Posterior vena cava (tissue), 2 donors: ENCODE data around the gene GINS1. TPM values are rescaled to one million over a fixed set of nuclear protein-coding genes. Genes with fewer than 3 reads are reported as not detected.
"Not testable (repeated sequence)": the region's sequence is repeated elsewhere in the genome, so short reads cannot be mapped to it uniquely, and the experiment has no call there.

Source experiments
- DNase-seq: peaks from one replicate; pipeline ENCODE4 v3.0.0-alpha.2; 2020; ENCODE audit warnings: low spot score
- intact Hi-C, 2 donors: fragments of 100-400 bp; cut with DNase I; formaldehyde crosslinking; loops; one replicate each; pipeline versions ENCODE4 v1.14.1 to v1.14.2; 2022 to 2023
- total RNA-seq, 2 donors: library from RNA; stranded (reverse); fragmentation: NEBNext Ultra II Directional; extraction: Animal tissue kit (Norgen Biotek cat#: 25700); gene quantifications; one replicate each; pipeline ENCODE4 v1.2.1, GENCODE V29; 2021
- donor health status: DM: yes; HTN: yes; CAD: no.
- donor health status: DM: yes; HTN: yes; CAD: no.

The GINS1 gene
- total RNA-seq, 2 donors from 2014 or later: 0.69 to 0.81 TPM

GRCh38 chr20:25467441-25467840, 60.0 kb downstream of the GINS1 start:
- no peak for DNase-seq
- intact Hi-C loops: no loop called here

GRCh38 chr20:25468126-25469075, 60.9 kb downstream of the GINS1 start:
- intact Hi-C loops: no loop called here

GRCh38 chr20:25469558-25469957, 62.1 kb downstream of the GINS1 start:
- intact Hi-C loops: no loop called here
- DNase-seq: no peak

More at GRCh38 chr20:25468126-25469075, 60.9 kb downstream of the GINS1 start:
- no peak for DNase-seq

DNA sequence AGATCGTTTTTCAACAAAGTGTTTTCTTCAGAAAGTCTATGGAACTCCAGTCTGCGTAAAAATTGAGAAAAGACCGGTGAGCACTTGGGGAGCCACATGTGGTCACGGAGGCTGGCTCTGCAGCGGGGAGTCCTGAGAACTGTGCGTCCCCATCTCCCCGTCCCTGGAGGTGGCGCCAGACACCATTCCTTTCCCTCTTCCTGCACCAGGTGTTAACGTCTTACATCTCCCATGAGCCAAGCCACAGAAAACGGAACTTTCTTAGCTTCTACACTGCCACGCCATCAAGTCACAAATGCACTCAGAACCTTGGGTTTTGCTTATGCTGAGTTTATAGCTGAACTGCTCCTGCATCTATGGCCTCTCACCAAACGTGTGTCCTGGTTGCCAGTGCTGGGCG, 62.6 kb downstream of the GINS1 start:
- DNase-seq: no peak
- intact Hi-C loops: no loop called here

- intact Hi-C loops: no loop called here
- no peak for DNase-seq
These were observed 63.5 kb downstream of the GINS1 start for GRCh38 chr20:25471020-25471419.

- DNase-seq, intact Hi-C loops: not testable (repeated sequence)
These were observed 65.8 kb downstream of the GINS1 start for GRCh38 chr20:25473297-25473696.

GRCh38 chr20:25476106-25477013, 68.9 kb downstream of the GINS1 start:
- intact Hi-C loops: no loop called here
- DNase-seq: no peak

DNA sequence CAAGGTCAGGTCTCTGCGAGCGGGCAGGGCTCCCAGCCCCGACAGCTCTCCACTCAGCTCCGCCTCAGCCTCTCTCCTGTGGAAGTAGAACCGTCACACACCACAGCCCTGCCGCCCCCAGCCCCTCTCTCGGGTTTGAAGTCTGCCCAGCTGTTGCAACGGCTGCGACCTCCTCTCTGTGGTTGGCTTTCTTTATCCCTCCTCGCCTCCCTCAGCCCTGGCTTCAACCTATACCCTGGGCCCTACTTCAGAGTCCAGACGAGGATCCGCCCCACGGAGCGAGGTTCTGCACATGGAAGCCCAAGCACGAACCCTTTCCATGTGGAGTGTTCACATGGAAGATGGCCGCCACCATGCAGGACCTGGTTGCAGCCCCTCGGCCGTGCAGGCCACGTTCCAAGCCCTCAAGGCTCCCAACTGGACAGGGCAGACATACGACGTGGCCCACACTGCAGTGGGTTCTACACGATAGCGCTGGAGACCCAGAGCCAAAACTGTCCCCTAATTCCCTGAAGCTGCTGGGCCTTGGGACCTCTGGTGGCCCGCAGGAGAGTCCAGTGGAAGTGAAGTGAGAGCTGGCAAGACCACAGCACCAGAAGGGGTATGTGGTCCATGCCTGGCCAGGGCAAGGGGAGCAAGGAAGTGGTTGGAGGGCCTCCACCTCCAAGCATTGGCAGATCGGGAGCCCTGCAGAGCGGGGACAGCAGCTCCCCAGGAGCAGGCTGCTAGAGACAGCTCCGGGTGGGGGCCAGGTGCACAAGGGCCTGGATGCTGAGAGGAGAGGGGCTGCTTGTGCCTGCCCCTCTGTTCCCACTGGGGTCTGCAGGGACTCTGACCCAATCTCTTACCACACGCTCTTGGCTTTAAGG, 69.8 kb downstream of the GINS1 start:
- DNase-seq: no peak
- intact Hi-C loops: no loop called here

GRCh38 chr20:25478889-25479568, 71.6 kb downstream of the GINS1 start:
- intact Hi-C loops: no loop called here
- no peak for DNase-seq

- no peak for DNase-seq
- intact Hi-C loops: no loop called here
These were observed 72.2 kb downstream of the GINS1 start for GRCh38 chr20:25479638-25480037.

DNA sequence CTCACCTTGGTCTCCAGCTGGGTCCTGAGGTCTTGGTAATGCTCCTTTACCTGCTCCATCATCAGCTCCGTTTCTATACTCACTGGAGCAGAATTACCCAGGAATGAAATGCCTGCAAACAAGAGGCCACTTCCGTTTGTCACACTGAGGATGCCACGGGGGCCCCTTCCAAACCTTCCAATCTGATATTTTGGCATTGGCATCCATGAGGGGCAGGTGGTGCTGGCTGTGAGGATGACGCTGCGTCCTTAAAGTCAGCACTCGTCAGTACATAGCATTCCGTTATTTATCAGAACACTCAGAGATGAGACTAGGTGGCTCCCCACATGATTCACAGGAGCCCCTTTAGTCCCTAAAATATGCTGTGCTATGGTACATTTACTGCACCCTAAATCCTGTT, 72.7 kb downstream of the GINS1 start:
- intact Hi-C loops: no loop called here
- DNase-seq: no peak

- DNase-seq: no peak
- intact Hi-C loops: no loop called here
These were observed 73.3 kb downstream of the GINS1 start for GRCh38 chr20:25480797-25481196.

DNA sequence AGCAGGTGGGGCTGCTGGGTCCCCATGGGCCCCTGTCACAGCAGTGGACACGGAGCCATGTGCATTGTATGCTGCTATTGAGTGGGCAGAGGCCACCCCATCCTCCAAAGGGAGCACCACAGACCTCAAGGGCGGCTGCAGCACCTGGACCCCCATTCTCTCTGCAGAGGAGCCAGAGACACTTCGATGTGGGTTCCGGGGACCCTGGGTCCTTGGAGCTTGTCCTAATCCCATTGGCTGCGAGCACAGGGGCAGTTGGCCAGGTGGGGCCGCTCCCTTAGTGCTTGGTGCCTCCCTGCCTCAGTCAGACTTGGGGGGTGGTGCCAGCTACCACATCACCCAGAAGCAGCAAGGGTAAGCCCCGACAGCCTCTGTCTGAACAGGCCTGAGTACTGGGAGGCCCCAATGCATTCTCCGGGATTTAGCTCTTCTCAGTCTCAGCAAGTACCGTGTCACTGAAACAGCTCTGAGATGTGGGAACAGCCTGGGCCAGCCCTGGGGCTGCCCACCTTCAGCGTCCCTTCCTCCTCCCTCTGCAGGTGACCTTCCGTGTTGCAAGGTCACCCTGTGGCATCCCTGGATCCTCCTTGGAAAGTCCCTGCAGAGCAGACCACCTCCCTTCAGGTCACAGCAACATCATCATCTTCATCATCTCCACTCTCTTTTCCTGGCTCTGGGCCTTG, 73.9 kb downstream of the GINS1 start:
- no peak for DNase-seq
- intact Hi-C loops: no loop called here

DNA sequence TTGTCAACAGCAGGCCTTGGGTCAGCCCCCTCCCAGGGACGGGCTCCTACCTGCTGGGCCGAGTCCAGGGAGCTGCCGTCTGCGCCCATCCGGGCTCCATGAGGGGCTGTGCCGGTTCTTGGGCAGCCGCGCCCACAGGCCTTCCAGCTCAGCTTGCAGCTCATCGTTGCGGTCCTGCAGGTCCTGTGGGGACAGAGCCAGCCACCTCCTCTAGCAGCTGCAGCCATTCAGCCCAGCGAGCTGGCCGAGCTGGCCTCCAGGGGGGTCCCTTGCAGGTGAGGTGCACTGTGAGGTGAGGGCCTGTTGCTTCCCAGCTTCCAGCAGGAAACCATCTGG, 74.4 kb downstream of the GINS1 start:
- DNase-seq: no peak
- intact Hi-C loops: no loop called here

GRCh38 chr20:25483431-25484132, 76.1 kb downstream of the GINS1 start:
- no peak for DNase-seq
- intact Hi-C loops: no loop called here

DNA sequence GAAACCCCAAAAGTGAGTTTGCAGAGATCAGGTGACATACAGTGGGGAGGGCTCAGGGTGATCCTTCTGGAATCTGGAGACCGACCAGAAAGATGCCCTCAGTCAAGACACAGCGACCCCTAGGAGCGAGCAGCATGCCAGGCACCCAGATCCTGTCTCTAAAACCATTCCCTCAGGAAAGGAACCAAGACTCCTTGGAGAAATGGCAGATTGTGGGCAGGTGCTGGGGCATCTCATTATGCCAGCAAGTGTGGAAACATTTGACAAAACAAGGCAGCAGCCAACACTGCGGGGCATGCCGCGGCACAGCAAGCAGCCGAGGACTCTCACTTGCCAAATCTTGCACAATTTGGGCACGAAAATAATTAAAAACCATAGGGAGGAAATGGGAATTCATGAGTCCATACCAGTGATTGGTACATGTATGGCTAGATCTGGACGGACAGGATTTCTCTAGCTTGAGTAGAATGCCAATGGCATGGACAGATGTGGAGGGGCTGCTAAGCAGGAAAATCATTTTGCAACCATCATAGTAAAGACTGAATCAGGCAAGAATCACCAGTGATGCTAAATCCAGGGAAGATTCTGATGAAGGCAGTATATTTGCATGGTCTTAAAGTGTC, 76.9 kb downstream of the GINS1 start:
- intact Hi-C loops: no loop called here

GRCh38 chr20:25484911-25485511, 77.5 kb downstream of the GINS1 start:
- no peak for DNase-seq
- intact Hi-C loops: no loop called here

More for the DNA sequence above, 76.9 kb downstream of the GINS1 start:
- no peak for DNase-seq
